Left ventricle myocardium inferior (tissue), 1 donor: ENCODE results near the gene VIPR2. TPM values are rescaled to one million over a fixed set of nuclear protein-coding genes. Genes with fewer than 3 reads are reported as not detected.
A peak's percentile ranks its signal among the peaks of the same experiment; 100 is the strongest.

Experiments used
- DNase-seq: peaks from one replicate; pipeline ENCODE4 v3.0.0-alpha.2; 2020
- H3K27ac ChIP-seq: fragments of 200-600 bp; replicated peaks from 2 replicates; pipeline ENCODE4 v1.8.0; 2021
- H3K27me3 ChIP-seq: fragments of 200-600 bp; 2 replicates; pipeline ENCODE4 v1.8.0; 2021; ENCODE audit warnings: low read depth
- H3K36me3 ChIP-seq: fragments of 200-600 bp; 2 replicates; pipeline ENCODE4 v1.8.0; 2021
- H3K4me1 ChIP-seq: fragments of 200-600 bp; 2 replicates; pipeline ENCODE4 v1.8.0; 2021
- H3K4me3 ChIP-seq: fragments of 200-600 bp; 2 replicates; pipeline ENCODE4 v1.8.0; 2021; ENCODE audit warnings: mild to moderate bottlenecking, moderate library complexity
- H3K9me3 ChIP-seq: fragments of 200-600 bp; replicated peaks from 2 replicates; pipeline ENCODE4 v1.8.0; 2021
- CTCF ChIP-seq: fragments of 200-600 bp; IDR thresholded peaks from 2 replicates; pipeline ENCODE4 v1.8.0; 2021; ENCODE audit warnings: antibody characterized with exemption, mild to moderate bottlenecking, borderline replicate concordance
- intact Hi-C: fragments of 100-400 bp; cut with micrococcal nuclease; formaldehyde crosslinking; loops from one replicate; pipeline ENCODE4 v1.11.0; 2022
- total RNA-seq: library from RNA; stranded (reverse); fragmentation: NEBNext Ultra II Directional; extraction: Animal tissue kit (Norgen Biotek cat#: 25700); gene quantifications from one replicate; pipeline ENCODE4 v1.2.1, GENCODE V29; 2021
- donor health status: DM: no; HTN: yes; CAD: no; lungs with severe emphysema.

The VIPR2 gene
- total RNA-seq, 1 donor from 2014 or later, result 17.5 TPM

DNA sequence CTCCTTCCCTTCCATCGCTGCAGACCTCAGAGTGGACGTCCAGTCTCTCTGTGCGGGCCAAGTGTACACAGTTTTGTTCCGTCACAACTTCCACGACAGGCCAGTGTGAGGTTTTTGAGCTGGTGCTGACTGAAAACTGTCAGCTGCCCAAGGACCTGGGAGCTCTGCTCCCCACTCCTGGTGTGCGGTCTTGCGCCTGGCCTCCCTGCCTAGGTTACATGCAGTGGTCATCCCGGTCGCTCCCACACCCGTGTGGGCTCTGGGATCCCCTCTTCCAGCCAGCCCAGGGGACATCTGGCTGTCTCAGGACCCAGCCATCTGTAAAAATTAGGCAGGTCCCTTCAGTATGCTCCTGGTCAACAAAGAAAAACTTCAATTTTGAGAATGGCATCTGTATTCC, 127.5 kb downstream of the VIPR2 start:
- no peaks in the 10 kb centered on the region for H3K36me3 ChIP-seq
- no peaks in the 10 kb centered on the region for H3K27me3 ChIP-seq
- H3K4me1 ChIP-seq, result peaks cover 44% of the 10 kb centered on the region
- DNase-seq, result no peak
- no peaks in the 10 kb centered on the region for H3K9me3 ChIP-seq
- no peak overlapping the region for H3K4me3 ChIP-seq
- intact Hi-C loops, result no loop called here
- no peak for TF ChIP-seq CTCF
- H3K27ac ChIP-seq, result no peak overlapping the region

- TF ChIP-seq CTCF, result no peak
- Histone ChIP-seq H3K4me1 (peaks cover 50% of the 10 kb centered on the region), H3K27ac (peak overlapping the region; percentile 92), H3K9me3 (no peaks in the 10 kb centered on the region), H3K36me3 (no peaks in the 10 kb centered on the region), H3K4me3 (no peak overlapping the region), H3K27me3 (no peaks in the 10 kb centered on the region)
- DNase-seq, result no peak
- intact Hi-C loops, result no loop called here
Measured at GRCh38 chr7:159016591-159016990, 128.1 kb downstream of the VIPR2 start.

DNA sequence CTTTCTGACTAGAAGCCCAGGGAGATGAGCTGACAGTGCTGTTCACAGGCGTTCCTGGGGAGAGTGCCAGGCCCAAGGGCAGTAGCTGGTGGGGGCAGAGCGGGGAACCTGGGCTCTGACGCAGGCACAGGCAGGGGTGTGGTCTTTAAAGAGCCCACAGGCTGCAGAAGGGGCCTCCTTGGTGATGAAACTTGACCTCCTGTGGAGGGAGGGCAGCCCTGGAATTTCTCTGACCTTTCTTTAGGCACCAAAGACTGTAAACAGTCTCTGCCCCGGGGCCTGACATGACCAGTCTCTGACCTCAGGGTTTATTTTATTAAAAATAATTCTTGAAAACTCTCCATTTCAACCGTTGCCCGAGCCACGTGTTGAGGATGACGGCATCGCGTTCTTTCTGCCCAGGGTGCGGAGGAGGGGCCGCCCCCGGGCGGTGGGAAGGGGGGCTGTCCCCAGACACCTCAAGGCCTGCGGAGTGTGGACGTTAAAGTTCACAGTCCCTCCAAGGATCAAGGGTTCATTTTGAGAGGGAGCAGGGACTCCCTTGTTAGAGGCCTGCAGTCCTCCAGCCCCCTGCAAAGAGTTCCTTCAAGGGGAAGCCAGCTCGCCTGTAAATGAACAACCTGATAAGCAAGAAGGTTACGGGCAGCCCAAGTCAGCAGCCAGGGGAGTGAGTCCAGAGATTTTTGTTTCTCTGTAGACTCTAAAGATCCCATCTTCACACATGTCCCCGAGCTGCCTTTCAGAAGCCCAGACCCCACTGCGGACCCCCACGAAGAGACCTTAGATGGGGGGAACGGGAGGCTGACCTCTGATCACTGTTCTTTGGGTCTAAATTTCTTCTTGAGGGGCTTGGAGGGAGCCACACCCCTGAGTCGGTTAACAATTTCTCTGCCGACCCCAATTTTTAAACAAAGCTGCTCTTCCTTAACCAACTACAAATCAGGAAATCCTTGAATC, 128.9 kb downstream of the VIPR2 start:
- TF ChIP-seq CTCF, result no peak
- intact Hi-C loops, result no loop called here
- DNase-seq, result peak; percentile 81
- H3K27ac ChIP-seq, result peak overlapping the region; percentile 92
- no peak overlapping the region for H3K4me3 ChIP-seq
- H3K36me3 ChIP-seq, result no peaks in the 10 kb centered on the region
- peaks cover 57% of the 10 kb centered on the region for H3K4me1 ChIP-seq
- no peaks in the 10 kb centered on the region for H3K27me3 ChIP-seq
- no peaks in the 10 kb centered on the region for H3K9me3 ChIP-seq

DNA sequence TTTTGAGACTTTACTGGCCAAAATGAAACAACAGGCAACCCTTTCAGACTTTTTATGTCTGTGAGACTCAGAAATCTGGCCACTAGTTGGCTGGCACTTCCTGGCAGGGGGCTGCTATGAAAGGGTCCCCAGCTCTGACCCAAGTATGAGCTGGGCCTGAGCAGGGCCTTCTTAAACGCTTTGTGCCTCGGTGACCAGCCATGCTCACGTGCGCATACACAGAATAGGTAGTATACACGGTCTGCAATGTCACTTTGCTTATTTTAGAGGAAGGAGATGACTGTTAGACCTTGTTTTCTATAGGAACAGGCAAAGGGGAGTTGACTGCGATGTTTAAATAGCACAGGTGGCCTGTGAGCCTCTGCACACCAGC, 129.6 kb downstream of the VIPR2 start:
- no peaks in the 10 kb centered on the region for H3K27me3 ChIP-seq
- no peak overlapping the region for H3K4me3 ChIP-seq
- no peaks in the 10 kb centered on the region for H3K36me3 ChIP-seq
- no peaks in the 10 kb centered on the region for H3K9me3 ChIP-seq
- peak overlapping the region; percentile 92 for H3K27ac ChIP-seq
- H3K4me1 ChIP-seq, result peaks cover 57% of the 10 kb centered on the region
- TF ChIP-seq CTCF, result no peak
- DNase-seq, result no peak
- intact Hi-C loops, result no loop called here

GRCh38 chr7:159014297-159015062, 130.2 kb downstream of the VIPR2 start:
- Histone ChIP-seq H3K36me3 (no peaks in the 10 kb centered on the region), H3K9me3 (no peaks in the 10 kb centered on the region), H3K4me3 (no peak overlapping the region), H3K27me3 (no peaks in the 10 kb centered on the region), H3K27ac (peak overlapping the region; percentile 92), H3K4me1 (peaks cover 54% of the 10 kb centered on the region)
- no peak for DNase-seq
- intact Hi-C loops, result no loop called here
- TF ChIP-seq CTCF, result no peak
